Measurements from ENCODE around the gene ESPN. TPM values are rescaled to one million over a fixed set of nuclear protein-coding genes. Genes with fewer than 3 reads are reported as not detected.

ESPN gene
- total RNA-seq, 1 donor from 2014 or later, result 2.7 TPM

GRCh38 chr1:6496890-6497214 lies 72.3 kb downstream of the ESPN start:
- TF ChIP-seq CTCF (IDR thresholded peaks at IDR 0.05; ENCODE audit: insufficient read depth, low read length, poor library complexity, severe bottlenecking), result no peak
- Histone ChIP-seq H3K36me3 (ENCODE audit: control insufficient read depth, insufficient read depth, low read length) (no peaks in the 10 kb centered on the region), H3K27me3 (ENCODE audit: control insufficient read depth, insufficient read depth, low read length) (peaks cover 4% of the 10 kb centered on the region), H3K4me3 (ENCODE audit: low read depth, low read length) (peak overlapping the region; percentile 58)
- no peak for DNase-seq (ENCODE audit: low read depth)

GRCh38 chr1:6497215-6497866 lies 72.8 kb downstream of the ESPN start:
- DNase-seq (ENCODE audit: low read depth), result no peak
- TF ChIP-seq CTCF (IDR thresholded peaks at IDR 0.05; ENCODE audit: insufficient read depth, low read length, poor library complexity, severe bottlenecking), result no peak
- Histone ChIP-seq H3K4me3 (ENCODE audit: low read depth, low read length) (peak overlapping the region; percentile 64), H3K36me3 (ENCODE audit: control insufficient read depth, insufficient read depth, low read length) (no peaks in the 10 kb centered on the region), H3K27me3 (ENCODE audit: control insufficient read depth, insufficient read depth, low read length) (peaks cover 9% of the 10 kb centered on the region)

- H3K4me3 ChIP-seq (ENCODE audit: low read depth, low read length), result peak overlapping the region; percentile 64
- H3K27me3 ChIP-seq (ENCODE audit: control insufficient read depth, insufficient read depth, low read length), result peaks cover 11% of the 10 kb centered on the region
- no peaks in the 10 kb centered on the region for H3K36me3 ChIP-seq (ENCODE audit: control insufficient read depth, insufficient read depth, low read length)
- DNase-seq (ENCODE audit: low read depth), result no peak
- TF ChIP-seq CTCF (IDR thresholded peaks at IDR 0.05; ENCODE audit: insufficient read depth, low read length, poor library complexity, severe bottlenecking), result no peak
These were observed 73.4 kb downstream of the ESPN start for GRCh38 chr1:6497867-6498575.

- H3K4me3 ChIP-seq (ENCODE audit: low read depth, low read length), result no peak overlapping the region
These were observed 74.1 kb downstream of the ESPN start for GRCh38 chr1:6498576-6499111.

GRCh38 chr1:6499296-6499695 lies 74.7 kb downstream of the ESPN start:
- no peak for TF ChIP-seq CTCF (IDR thresholded peaks at IDR 0.05; ENCODE audit: insufficient read depth, low read length, poor library complexity, severe bottlenecking)
- peaks cover 11% of the 10 kb centered on the region for H3K27me3 ChIP-seq (ENCODE audit: control insufficient read depth, insufficient read depth, low read length)
- no peak for DNase-seq (ENCODE audit: low read depth)

More at GRCh38 chr1:6498576-6499111, 74.1 kb downstream of the ESPN start:
- no peak for TF ChIP-seq CTCF (IDR thresholded peaks at IDR 0.05; ENCODE audit: insufficient read depth, low read length, poor library complexity, severe bottlenecking)
- H3K27me3 ChIP-seq (ENCODE audit: control insufficient read depth, insufficient read depth, low read length), result peaks cover 11% of the 10 kb centered on the region
- H3K36me3 ChIP-seq (ENCODE audit: control insufficient read depth, insufficient read depth, low read length), result no peaks in the 10 kb centered on the region
- DNase-seq (ENCODE audit: low read depth), result no peak

More at GRCh38 chr1:6499296-6499695, 74.7 kb downstream of the ESPN start:
- Histone ChIP-seq H3K36me3 (ENCODE audit: control insufficient read depth, insufficient read depth, low read length) (no peaks in the 10 kb centered on the region), H3K4me3 (ENCODE audit: low read depth, low read length) (no peak overlapping the region)

Data from kidney epithelial cell (primary cell).